GM19395 (cell line): ENCODE measurements around the gene TBC1D24.
"Not testable (repeated sequence)": the region's sequence is repeated elsewhere in the genome, so short reads cannot be mapped to it uniquely, and the experiment has no call there.

Source experiments
- ATAC-seq: cut with Tn5 transposase; IDR thresholded peaks from one replicate; pipeline ENCODE4 v1.9.1; 2021; ENCODE audit warnings: mild to moderate bottlenecking, moderate library complexity; ENCODE audit not compliant: unreplicated experiment

Gene TBC1D24

DNA sequence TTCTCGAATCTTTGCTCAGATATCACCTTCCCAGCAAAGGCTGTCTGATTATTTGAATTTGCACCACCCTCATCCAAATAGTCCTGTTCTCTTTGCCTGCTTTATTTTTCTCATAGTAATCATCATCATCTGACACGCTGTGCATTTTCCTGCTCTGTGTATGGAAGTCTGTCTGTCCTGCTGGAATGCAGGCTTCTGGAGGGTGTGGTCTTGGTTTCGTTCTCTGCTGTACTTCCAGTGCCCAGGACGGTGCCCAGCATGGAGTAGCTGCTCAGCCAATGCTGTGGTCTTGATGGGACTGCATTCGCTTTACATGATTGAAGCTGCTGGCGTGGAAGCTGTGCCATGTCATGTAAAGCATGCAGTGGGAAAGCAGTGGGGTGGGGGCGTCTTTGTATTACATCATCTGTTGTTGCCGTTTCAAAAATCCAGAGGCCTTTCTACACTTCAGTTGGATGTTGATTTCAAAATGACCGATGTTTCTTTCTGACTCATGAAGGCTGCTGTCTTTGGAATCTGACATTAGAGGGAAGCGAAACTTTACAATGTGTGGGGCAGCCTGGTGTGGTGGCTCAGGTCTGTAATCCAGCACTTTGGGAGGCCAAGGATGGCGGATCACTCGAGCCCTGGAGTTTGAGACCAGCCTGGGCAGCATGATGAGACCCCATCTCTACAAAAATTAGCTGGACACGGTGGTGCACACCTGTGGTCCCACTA lies 79.9 kb downstream of the TBC1D24 start:
- not testable (repeated sequence) for ATAC-seq
